Panc1 (cell line): ENCODE data around the gene EPDR1. TPM values are rescaled to one million over a fixed set of nuclear protein-coding genes. Genes with fewer than 3 reads are reported as not detected.

ENCODE experiments used
- ATAC-seq: fragments of 200-7000 bp; cut with Tn5 transposase; 2 replicates; pipeline ENCODE4 v1.9.1; 2020; ENCODE audit warnings: mild to moderate bottlenecking, moderate library complexity
- BruUV-seq: library from RNA; stranded (reverse); fragments of 400-500 nt; replicated peaks from 2 replicates; lab custom pipeline; 2021; lab: Mats Ljungman, UMichigan
- CTCF ChIA-PET: fragments of 300-600 bp; sonication (Branson Sonifier 250); formaldehyde crosslinking; loops from one replicate; lab custom pipeline; 2022; ENCODE audit warnings: antibody characterized with exemption; lab: Charles Lee
- POLR2A ChIA-PET: fragments of 300-600 bp; sonication (Branson Sonifier 250); formaldehyde crosslinking; loops from one replicate; lab custom pipeline; 2022; ENCODE audit warnings: antibody characterized with exemption; lab: Charles Lee
- DNase-seq: peaks from one replicate; pipeline ENCODE4 v3.0.0-alpha.2; 2010; ENCODE audit warnings: low read depth, low spot score
- H3K27ac ChIP-seq: 2 replicates; pipeline ENCODE4 v1.5.1; 2011; ENCODE audit warnings: mild to moderate bottlenecking, low read length, inconsistent platforms
- H3K27me3 ChIP-seq: fragments of 200-500 bp; sonication (Bioruptor generic); 2 replicates; pipeline ENCODE4 v1.6.0; 2014; ENCODE audit warnings: low read length, inconsistent platforms; ENCODE audit not compliant: control insufficient read depth, insufficient read depth
- H3K36me3 ChIP-seq: fragments of 200-500 bp; sonication (Bioruptor generic); 2 replicates; pipeline ENCODE4 v1.5.1; 2014; ENCODE audit warnings: inconsistent platforms, mild to moderate bottlenecking, low read length, moderate library complexity; ENCODE audit not compliant: control insufficient read depth, insufficient read depth
- H3K4me1 ChIP-seq: 2 replicates; pipeline ENCODE4 v1.5.1; 2011; ENCODE audit warnings: inconsistent platforms, mild to moderate bottlenecking, low read length, moderate library complexity; ENCODE audit not compliant: control insufficient read depth, insufficient read depth
- H3K4me3 ChIP-seq, 2 experiments: 2 replicates each; pipeline ENCODE4 v1.5.1; 2011 to 2012; ENCODE audit warnings: low read depth in 2 of 2, low read length in 2 of 2, mild to moderate bottlenecking in 2 of 2, inconsistent platforms in 1 of 2, moderate library complexity in 1 of 2
- H3K9me3 ChIP-seq: fragments of 200-500 bp; sonication (Bioruptor generic); 2 replicates; pipeline ENCODE4 v1.5.1; 2014; ENCODE audit warnings: low read depth, mild to moderate bottlenecking, inconsistent platforms, low read length, moderate library complexity; ENCODE audit not compliant: control insufficient read depth, insufficient read depth
- CTCF ChIP-seq: fragments of 450-650 bp; IDR thresholded peaks from 2 replicates; pipeline ENCODE4 v1.5.1; 2017; ENCODE audit warnings: mild to moderate bottlenecking
- POLR2AphosphoS5 ChIP-seq: IDR thresholded peaks from 2 replicates; pipeline ENCODE4 v1.6.1; 2012; ENCODE audit warnings: mild to moderate bottlenecking, low read depth, low read length, moderate library complexity
- REST ChIP-seq, 2 experiments: IDR thresholded peaks; 2 replicates each; pipeline ENCODE4 v1.6.1; 2011 to 2012; ENCODE audit warnings: low read depth in 2 of 2, control low read depth in 1 of 2, low read length in 1 of 2, mild to moderate bottlenecking in 1 of 2, moderate library complexity in 1 of 2; ENCODE audit not compliant: insufficient read depth in 1 of 2
- SIN3A ChIP-seq: IDR thresholded peaks from 2 replicates; pipeline ENCODE4 v1.6.1; 2012; ENCODE audit warnings: low read depth, mild to moderate bottlenecking, low read length, moderate library complexity, borderline replicate concordance; ENCODE audit not compliant: insufficient read depth
- TCF7L2 ChIP-seq: IDR thresholded peaks from 2 replicates; pipeline ENCODE4 v1.6.1; 2011; ENCODE audit warnings: mild to moderate bottlenecking, low read depth, low read length, inconsistent platforms
- in situ Hi-C: cut with HindIII; loops from 2 replicates; pipeline ENCODE4 v1.10.0; 2016; ENCODE audit warnings: low sequenced_read_pairs, low pct_unique_long_range_greater_than_20kb
- intact Hi-C: fragments of 100-400 bp; cut with micrococcal nuclease; formaldehyde crosslinking; loops from one replicate; pipeline ENCODE4 v1.10.0; 2022; ENCODE audit not compliant: unreplicated experiment
- total RNA-seq: library from RNA; stranded (reverse); gene quantifications from one replicate; pipeline ENCODE4 v1.2.1, GENCODE V29; 2021; ENCODE audit not compliant: unreplicated experiment

Gene EPDR1
- total RNA-seq, 1 experiment from 2014 or later = 86.6 TPM

GRCh38 chr7:37942934-37943610 lies 22.6 kb downstream of the EPDR1 start:
- ATAC-seq (peak; percentile 87), DNase-seq (peak; percentile 24)
- Histone ChIP-seq H3K27ac (peak overlapping the region; percentile 46), H3K4me3 (peak overlapping the region in 1 of 2 experiments; percentile 15; a peak in 1 of 4 replicates), H3K27me3 (no peaks in the 10 kb centered on the region), H3K36me3 (no peaks in the 10 kb centered on the region), H3K9me3 (no peaks in the 10 kb centered on the region), H3K4me1 (peaks cover 31% of the 10 kb centered on the region)
- no peak for TF ChIP-seq REST (IDR thresholded peaks at IDR 0.05; ENCODE audit: insufficient read depth in 1 of 2, low read depth in 2 of 2, low read length in 1 of 2)
- TF ChIP-seq TCF7L2 = peak; percentile 94
- POLR2A ChIA-PET = no interaction called here
- no TSS peak for BruUV-seq
- CTCF ChIA-PET = interaction anchor here (1.8 kb wide), 1 partner anchor 27 kb away, joined by 8 read pairs; the partner anchor contains the start of gene SFRP4
- intact Hi-C loops (no loop called here), in situ Hi-C loops (no loop called here)

- Histone ChIP-seq H3K9me3 (no peaks in the 10 kb centered on the region), H3K4me1 (peaks cover 31% of the 10 kb centered on the region), H3K36me3 (no peaks in the 10 kb centered on the region), H3K4me3 (no peak overlapping the region), H3K27ac (no peak overlapping the region), H3K27me3 (no peaks in the 10 kb centered on the region)
- in situ Hi-C loops (no loop called here), intact Hi-C loops (no loop called here)
- peak; percentile 43; the same call in 1 of the 2 replicates for ATAC-seq
- no peak for DNase-seq
- BruUV-seq = no TSS peak
- ChIA-PET CTCF (interaction anchor here (1.8 kb wide), 1 partner anchor 28 kb away, joined by 8 read pairs; the partner anchor contains the start of gene SFRP4), POLR2A (no interaction called here)
- TF ChIP-seq TCF7L2 (no peak), SIN3A (no peak), REST (IDR thresholded peaks at IDR 0.05; ENCODE audit: insufficient read depth in 1 of 2, low read depth in 2 of 2, low read length in 1 of 2) (no peak), CTCF (no peak), POLR2AphosphoS5 (no peak)
Observed at GRCh38 chr7:37943905-37944736, 23.7 kb downstream of the EPDR1 start.
